SJCRH30 (cell line): Measurements from ENCODE around the gene NFKBIA. TPM values are rescaled to one million over a fixed set of nuclear protein-coding genes. Genes with fewer than 3 reads are reported as not detected.
A peak's percentile ranks its signal among the peaks of the same experiment; 100 is the strongest.
"Not testable (repeated sequence)": the region's sequence is repeated elsewhere in the genome, so short reads cannot be mapped to it uniquely, and the experiment has no call there.

Experiments
- DNase-seq, 2 experiments: peaks; one replicate each; pipeline ENCODE4 v3.0.0-alpha.2; 2015 to 2020
- H3K27ac ChIP-seq: fragments of 250-450 bp; sonication (Bioruptor Pico); 2 replicates; pipeline ENCODE4 v1.5.1; 2020; ENCODE audit warnings: mild to moderate bottlenecking, moderate library complexity
- H3K27me3 ChIP-seq: fragments of 250-450 bp; sonication (Bioruptor Pico); 2 replicates; pipeline ENCODE4 v1.5.1; 2020; ENCODE audit warnings: mild to moderate bottlenecking, moderate library complexity
- H3K36me3 ChIP-seq: fragments of 250-450 bp; sonication (Bioruptor Pico); 2 replicates; pipeline ENCODE4 v1.5.1; 2020; ENCODE audit warnings: mild to moderate bottlenecking, moderate library complexity
- H3K4me1 ChIP-seq: fragments of 250-450 bp; sonication (Bioruptor Pico); 2 replicates; pipeline ENCODE4 v1.5.1; 2020; ENCODE audit warnings: mild to moderate bottlenecking, moderate library complexity
- H3K4me3 ChIP-seq: fragments of 250-450 bp; sonication (Bioruptor Pico); 2 replicates; pipeline ENCODE4 v1.5.1; 2020; ENCODE audit warnings: mild to moderate bottlenecking, moderate library complexity
- H3K9me3 ChIP-seq: fragments of 250-450 bp; sonication (Bioruptor Pico); replicated peaks from 2 replicates; pipeline ENCODE4 v1.5.1; 2020; ENCODE audit warnings: mild to moderate bottlenecking, moderate library complexity
- total RNA-seq: library from RNA; depleted of rRNA; stranded (reverse); fragments of >200 nt; shearing (Covaris generic); gene quantifications from 2 replicates; pipeline ENCODE4 v1.2.3, GENCODE V29; 2014

Gene NFKBIA
- total RNA-seq, 1 experiment from 2014 or later = 25.7 TPM

DNA sequence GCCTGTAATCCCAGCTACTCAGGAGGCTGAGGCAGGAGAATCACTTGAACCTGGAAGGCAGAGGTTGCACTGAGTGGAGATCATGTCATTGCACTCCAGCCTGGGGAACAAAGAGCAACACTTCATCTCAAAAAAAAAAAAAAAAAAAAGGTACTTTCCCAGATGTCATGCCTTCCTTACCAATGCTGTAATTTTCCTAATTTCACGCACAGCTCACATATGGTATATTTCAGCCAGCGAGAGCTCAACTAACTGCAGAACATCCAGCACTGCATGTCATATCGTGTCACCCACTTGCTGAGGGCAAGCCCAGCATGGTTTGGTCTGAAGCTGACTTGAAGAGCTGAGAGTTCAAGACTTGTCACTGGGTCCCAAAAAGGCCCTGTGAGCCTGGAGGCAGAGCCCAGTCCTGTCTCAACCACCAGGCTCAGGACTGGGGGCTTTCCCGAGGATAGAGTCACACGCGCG, 29.0 kb downstream of the NFKBIA start:
- Histone ChIP-seq H3K36me3 (no peaks in the 10 kb centered on the region), H3K9me3 (0 out of 2 replicates have a peak, but pooled peaks cover 2% of the 10 kb centered on the region)
- no peak for DNase-seq

DNA sequence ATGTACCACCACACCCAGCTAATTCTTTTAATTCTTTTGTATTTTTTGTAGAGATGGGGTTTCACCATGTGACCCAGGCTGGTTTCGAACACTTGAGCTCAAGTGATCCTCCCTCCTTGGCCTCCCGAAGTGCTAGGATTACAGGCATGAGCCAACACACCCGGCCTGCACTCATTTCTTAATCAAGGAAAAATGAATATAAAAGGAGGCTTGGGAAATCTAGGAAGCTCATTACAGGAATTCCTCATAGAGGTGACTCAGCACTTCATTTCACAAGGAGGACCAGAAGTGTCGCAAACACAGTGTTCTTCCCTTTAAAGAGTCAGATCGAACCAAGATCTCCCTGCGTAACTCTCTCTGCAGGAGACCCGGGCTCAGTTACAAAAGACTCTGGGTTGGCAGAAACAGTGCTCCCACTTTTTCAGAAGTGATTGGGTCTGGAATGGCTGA, 30.3 kb downstream of the NFKBIA start:
- no peak for DNase-seq
- Histone ChIP-seq H3K27ac (no peak overlapping the region), H3K36me3 (no peaks in the 10 kb centered on the region), H3K4me1 (no peaks in the 10 kb centered on the region), H3K4me3 (no peak overlapping the region), H3K9me3 (0 out of 2 replicates have a peak, but pooled peaks cover 2% of the 10 kb centered on the region), H3K27me3 (no peaks in the 10 kb centered on the region)

More for the DNA sequence above, 29.0 kb downstream of the NFKBIA start:
- Histone ChIP-seq H3K4me3 (no peak overlapping the region), H3K27ac (no peak overlapping the region), H3K4me1 (no peaks in the 10 kb centered on the region), H3K27me3 (no peaks in the 10 kb centered on the region)

DNA sequence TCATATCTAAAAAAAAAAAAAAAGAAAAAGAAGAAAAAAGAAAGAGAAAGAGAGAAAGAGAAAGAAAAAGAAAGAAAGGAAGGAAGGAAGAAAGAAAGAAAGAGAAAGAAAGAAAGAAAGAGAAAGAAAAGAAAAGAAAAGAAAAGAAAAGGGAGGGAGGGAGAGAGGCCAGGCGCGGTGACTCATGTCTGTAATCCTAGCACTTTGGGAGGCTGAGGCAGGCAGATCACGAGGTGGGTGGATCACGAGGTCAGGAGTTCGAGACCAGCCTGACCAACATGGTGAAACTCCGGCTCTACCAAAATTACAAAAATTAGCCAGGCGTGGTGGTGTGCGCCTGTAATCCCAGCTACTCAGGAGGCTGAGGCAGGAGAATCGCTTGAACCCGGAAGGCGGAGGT, 31.3 kb downstream of the NFKBIA start:
- H3K4me1 ChIP-seq, H3K9me3 ChIP-seq, H3K27ac ChIP-seq: not testable (repeated sequence)

DNA sequence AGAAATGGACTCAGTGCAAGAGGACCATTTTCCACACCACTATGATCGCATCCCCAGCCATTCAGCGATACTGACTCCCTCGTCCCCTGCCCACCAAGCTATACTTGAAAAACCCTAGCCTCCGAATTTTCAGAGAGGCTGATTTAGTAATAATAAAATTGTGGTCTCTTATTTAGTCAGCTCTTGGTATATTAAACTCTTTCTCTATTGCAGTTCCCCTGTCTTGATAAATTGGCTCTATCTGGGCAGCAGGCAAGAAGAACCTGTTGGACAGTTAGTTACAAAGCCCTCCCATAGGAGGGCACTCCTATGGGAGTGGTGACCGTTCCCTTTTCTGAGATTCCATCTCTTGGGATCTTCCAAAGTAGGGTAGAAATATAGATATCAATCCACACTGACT, 33.6 kb downstream of the NFKBIA start:
- H3K4me3 ChIP-seq = no peak overlapping the region
- H3K27ac ChIP-seq = no peak overlapping the region
- H3K4me1 ChIP-seq = no peaks in the 10 kb centered on the region; the same call in 1 of the 2 replicates
- H3K36me3 ChIP-seq = no peaks in the 10 kb centered on the region
- 0 out of 2 replicates have a peak, but pooled peaks cover 2% of the 10 kb centered on the region for H3K9me3 ChIP-seq
- DNase-seq = no peak
- H3K27me3 ChIP-seq = no peaks in the 10 kb centered on the region

More for the DNA sequence above, 31.3 kb downstream of the NFKBIA start:
- DNase-seq, H3K36me3 ChIP-seq, H3K27me3 ChIP-seq, H3K4me3 ChIP-seq: not testable (repeated sequence)

DNA sequence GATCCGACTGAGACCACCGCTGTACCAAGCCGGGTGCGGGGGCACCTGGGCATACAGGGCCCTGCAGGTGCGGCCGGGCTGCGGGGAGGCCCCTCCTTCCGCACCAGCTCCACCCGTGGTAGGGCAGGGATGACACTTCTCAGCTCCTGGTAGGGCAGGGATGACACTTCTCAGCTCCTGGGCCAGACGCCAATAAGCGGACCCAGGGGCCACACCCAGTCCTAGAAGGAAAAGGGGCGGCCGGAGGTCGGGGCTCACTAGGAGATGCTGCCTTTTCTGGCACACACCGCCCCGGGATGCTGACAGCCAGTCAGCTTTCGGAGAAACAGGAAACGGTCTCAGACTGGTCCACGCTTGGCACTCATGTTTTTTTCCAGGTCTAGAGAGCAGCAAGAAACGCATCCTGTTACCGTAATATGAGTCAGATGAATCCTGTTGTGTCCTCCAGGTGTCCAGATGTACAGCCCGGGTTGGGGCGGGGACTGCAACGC, 34.8 kb downstream of the NFKBIA start:
- no peaks in the 10 kb centered on the region; the same call in 1 of the 2 replicates for H3K4me1 ChIP-seq

DNA sequence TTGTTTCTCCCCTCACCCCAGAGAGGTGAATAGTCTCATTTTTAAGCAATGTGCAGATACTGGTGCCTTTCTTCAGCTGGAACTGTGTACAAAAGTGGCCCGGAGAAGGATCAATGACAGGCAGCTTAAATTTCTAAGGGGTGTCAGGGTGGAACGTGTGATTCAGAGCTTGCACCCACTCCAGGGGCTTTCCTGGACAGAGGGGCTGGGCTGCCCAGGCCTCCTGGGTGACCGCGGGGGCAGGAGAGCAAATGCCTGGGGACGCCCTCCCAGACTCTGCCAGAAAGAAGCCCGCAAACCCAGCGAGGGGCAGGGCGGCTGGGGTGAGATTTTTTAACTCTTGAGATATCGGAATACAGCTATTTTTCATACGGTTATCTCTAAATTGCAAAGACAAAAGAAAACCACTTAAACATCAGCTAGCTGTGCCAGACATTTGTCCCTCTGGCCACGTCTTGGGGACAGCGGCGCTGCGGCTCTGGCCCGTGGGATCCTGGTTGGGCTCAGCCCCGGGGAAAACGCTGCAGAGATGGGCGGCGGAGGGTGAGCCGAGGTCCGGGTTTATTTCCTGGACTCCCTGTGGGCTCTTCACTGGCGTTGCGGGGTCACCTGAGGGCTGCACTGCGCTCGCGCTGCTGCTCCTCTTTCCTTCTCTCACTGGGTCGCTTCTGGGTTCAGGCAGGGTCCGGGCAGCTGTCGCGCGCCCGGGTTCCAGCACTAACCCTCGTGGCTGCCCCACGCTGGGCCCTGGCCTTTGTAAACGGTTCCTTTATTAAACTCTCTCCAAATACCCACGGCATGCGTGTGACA, 35.8 kb downstream of the NFKBIA start:
- H3K36me3 ChIP-seq = no peaks in the 10 kb centered on the region
- H3K9me3 ChIP-seq = 0 out of 2 replicates have a peak, but pooled peaks cover 2% of the 10 kb centered on the region
- H3K27ac ChIP-seq = no peak overlapping the region
- H3K4me3 ChIP-seq = peak overlapping the region; percentile 31
- no peak for DNase-seq
- H3K27me3 ChIP-seq = no peaks in the 10 kb centered on the region
- H3K4me1 ChIP-seq = no peaks in the 10 kb centered on the region; the same call in 1 of the 2 replicates

More for the DNA sequence above, 34.8 kb downstream of the NFKBIA start:
- Histone ChIP-seq H3K4me3 (no peak overlapping the region), H3K9me3 (0 out of 2 replicates have a peak, but pooled peaks cover 2% of the 10 kb centered on the region), H3K36me3 (no peaks in the 10 kb centered on the region), H3K27ac (no peak overlapping the region), H3K27me3 (no peaks in the 10 kb centered on the region)
- no peak for DNase-seq

DNA sequence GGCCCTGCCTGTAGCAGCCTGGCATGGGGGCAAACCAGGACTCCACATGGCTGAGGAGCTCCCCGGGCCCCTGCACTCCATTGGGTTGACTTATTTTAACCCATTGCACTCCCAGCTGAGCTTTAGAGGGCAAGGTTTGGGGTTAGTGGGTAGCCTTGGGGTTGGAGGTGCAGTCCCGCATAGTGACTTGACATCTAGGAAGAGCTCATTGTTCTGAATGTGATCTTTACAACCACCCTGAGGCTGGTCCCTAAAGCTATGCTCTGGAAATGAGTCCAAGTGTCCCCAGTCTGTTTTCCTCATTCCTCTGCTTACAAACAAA, 36.4 kb downstream of the NFKBIA start:
- no peak overlapping the region for H3K4me3 ChIP-seq
- no peaks in the 10 kb centered on the region; the same call in 1 of the 2 replicates for H3K4me1 ChIP-seq
- 0 out of 2 replicates have a peak, but pooled peaks cover 2% of the 10 kb centered on the region for H3K9me3 ChIP-seq
- DNase-seq = no peak
- H3K27ac ChIP-seq = no peak overlapping the region
- no peaks in the 10 kb centered on the region for H3K36me3 ChIP-seq
- H3K27me3 ChIP-seq = no peaks in the 10 kb centered on the region

DNA sequence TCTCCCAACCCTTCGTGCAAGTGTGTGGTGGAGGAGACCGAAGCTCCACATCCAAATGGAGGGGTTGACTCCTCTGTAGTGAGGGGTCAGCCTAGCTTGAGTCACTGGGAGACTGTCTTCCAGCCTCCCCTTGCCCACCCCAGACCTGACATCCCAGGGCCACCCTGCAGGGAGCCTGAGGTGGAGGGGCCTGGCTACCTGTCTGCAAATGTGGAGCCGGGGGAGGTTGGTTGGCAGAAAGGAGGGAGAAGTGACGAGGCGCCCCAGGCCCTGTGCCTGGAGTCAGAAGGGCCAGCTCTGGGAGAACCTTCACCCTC, 37.5 kb downstream of the NFKBIA start:
- H3K4me3 ChIP-seq = no peak overlapping the region
- no peaks in the 10 kb centered on the region for H3K36me3 ChIP-seq
- no peak for DNase-seq
- H3K4me1 ChIP-seq = no peaks in the 10 kb centered on the region; the same call in 1 of the 2 replicates
- no peak overlapping the region for H3K27ac ChIP-seq
- H3K27me3 ChIP-seq = no peaks in the 10 kb centered on the region
- 0 out of 2 replicates have a peak, but pooled peaks cover 2% of the 10 kb centered on the region for H3K9me3 ChIP-seq

DNA sequence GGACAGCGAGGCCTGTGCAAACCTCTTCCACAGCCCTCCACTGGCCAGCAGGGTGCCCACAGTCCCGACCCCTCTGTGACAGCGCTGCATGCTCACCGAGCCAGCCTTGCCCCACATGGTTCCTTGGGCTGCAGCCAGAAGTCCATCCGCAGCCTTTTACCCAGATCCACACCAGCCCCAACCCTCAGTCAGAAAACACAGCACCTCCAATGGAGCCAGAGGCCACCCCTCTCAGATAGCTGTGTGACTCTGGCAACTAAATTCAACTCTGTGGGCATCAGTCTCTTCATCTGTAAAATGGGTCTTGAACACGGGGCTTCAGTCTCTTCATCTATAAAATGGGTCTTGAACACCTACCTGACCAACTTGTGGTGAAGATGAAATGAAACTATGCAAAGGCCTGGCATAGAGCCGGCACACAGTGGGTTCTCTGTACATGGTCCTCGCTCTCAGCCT, 38.0 kb downstream of the NFKBIA start:
- Histone ChIP-seq H3K4me1 (no peaks in the 10 kb centered on the region; the same call in 1 of the 2 replicates), H3K36me3 (no peaks in the 10 kb centered on the region), H3K27me3 (no peaks in the 10 kb centered on the region), H3K9me3 (0 out of 2 replicates have a peak, but pooled peaks cover 2% of the 10 kb centered on the region), H3K27ac (no peak overlapping the region), H3K4me3 (no peak overlapping the region)
- DNase-seq = no peak

DNA sequence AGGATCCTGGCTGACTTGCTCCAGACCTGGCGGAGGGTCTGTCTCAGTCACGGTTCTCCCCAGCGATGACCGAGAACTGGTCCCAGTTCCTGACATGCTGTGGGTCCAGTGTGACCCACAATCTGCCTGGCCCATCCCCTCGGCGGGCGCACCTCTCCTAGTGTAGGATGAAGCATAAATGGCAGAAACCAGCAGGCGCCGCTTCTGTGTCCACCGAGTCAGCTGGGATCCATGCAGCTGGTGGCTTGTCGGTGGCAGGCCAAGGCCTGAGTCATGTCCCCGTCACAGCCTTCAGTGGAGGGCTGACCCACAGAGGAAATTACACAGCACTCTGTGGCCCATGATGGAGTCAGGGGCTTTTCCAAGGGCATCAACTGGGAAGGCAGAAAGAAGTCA, 38.5 kb downstream of the NFKBIA start:
- DNase-seq = no peak
- H3K36me3 ChIP-seq = no peaks in the 10 kb centered on the region
- no peak overlapping the region for H3K4me3 ChIP-seq
- H3K4me1 ChIP-seq = no peaks in the 10 kb centered on the region; the same call in 1 of the 2 replicates
- no peaks in the 10 kb centered on the region for H3K27me3 ChIP-seq
- H3K27ac ChIP-seq = no peak overlapping the region
- H3K9me3 ChIP-seq = no peaks in the 10 kb centered on the region

DNA sequence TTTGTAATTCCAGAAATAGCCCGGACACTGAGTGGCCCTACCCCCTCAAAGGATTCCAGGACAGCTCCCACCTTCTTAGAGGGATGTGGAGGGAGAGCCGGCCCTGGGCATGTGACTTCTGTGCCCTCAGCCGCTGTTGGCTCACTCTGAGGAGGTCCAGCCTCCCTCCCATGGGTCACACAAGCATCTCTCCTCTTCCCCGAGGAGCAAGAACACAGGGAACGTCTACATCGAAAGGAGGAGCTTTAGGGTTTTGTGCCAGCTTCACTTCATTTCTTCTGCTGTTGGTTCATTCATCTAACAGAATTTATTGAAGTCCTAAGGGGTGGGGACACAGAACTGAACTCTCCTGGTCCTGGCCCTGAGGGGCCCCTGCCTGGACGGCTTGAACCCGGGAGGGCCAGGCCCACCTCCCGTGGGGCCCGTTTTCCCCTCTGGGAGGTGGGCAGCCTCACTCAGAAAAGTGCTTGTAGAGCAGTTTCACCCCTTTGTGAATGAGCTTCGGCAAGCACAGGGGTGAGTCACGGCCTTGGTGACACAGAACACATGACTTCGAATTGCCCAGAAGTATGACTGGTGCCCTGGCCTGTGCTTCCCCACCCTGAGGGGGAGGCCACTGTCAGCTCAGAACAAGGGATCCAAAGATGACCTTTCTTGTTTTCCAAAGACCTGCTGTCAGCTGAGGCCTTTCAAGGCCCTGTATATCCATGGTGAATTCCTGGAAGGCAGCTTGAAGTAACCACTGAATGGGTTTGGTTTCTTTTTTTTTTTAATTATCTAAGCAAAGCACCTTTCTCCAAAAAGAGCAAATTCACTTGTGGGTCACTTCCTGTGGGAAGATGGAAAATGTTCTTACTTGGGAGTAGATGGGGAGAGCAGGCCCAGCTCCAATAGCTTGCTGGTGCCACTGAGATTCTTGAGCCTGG, 39.2 kb downstream of the NFKBIA start:
- H3K4me1 ChIP-seq = no peaks in the 10 kb centered on the region; the same call in 1 of the 2 replicates
- H3K4me3 ChIP-seq = no peak overlapping the region
- H3K36me3 ChIP-seq = no peaks in the 10 kb centered on the region
- no peaks in the 10 kb centered on the region for H3K9me3 ChIP-seq
- H3K27ac ChIP-seq = no peak overlapping the region
- no peak for DNase-seq
- no peaks in the 10 kb centered on the region for H3K27me3 ChIP-seq

DNA sequence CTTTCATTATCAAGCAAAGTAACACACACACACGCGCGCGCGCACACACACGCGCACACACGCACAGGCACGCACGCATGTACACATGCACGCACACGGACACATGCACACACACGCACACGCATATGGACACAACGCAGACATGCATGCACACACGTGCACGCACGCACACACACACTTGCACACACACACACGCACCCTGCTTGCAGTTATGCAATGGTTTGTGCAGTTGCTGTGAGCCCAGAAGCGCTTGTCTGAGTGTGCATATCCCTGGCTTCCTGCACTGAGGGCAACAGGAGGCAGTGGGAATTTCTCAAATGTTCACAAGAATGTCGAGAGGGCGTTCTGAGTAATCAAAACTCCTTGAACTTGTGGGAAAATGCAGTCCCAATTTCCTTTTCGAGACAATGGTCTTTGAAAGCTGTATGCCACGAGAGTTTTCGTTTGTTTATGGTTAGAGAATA, 41.6 kb downstream of the NFKBIA start:
- no peak overlapping the region for H3K27ac ChIP-seq
- no peaks in the 10 kb centered on the region for H3K9me3 ChIP-seq
- no peak overlapping the region for H3K4me3 ChIP-seq
- H3K4me1 ChIP-seq = no peaks in the 10 kb centered on the region; the same call in 1 of the 2 replicates
- no peak for DNase-seq
- H3K27me3 ChIP-seq = no peaks in the 10 kb centered on the region
- no peaks in the 10 kb centered on the region for H3K36me3 ChIP-seq

DNA sequence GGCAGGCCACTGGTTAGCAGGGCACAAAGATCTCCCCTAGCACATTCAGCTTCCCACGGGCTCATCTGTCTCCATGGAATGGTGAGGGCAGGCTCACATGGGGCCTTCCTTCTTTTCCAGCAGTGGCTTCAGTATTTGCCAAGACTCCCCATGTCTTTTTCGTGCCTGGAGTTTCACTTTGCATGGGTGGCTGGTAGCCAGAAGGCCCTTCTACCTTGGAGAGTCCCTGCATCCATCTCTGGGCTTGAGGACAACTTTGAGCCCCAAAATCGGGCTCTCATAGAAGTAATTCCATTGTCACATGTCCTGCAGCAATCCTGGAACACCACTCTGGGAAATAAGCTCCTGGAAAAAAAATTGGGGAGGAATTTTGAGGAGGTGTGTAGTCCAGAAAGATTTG, 42.1 kb downstream of the NFKBIA start:
- no peaks in the 10 kb centered on the region for H3K27me3 ChIP-seq
- no peak for DNase-seq
- H3K27ac ChIP-seq = no peak overlapping the region

DNA sequence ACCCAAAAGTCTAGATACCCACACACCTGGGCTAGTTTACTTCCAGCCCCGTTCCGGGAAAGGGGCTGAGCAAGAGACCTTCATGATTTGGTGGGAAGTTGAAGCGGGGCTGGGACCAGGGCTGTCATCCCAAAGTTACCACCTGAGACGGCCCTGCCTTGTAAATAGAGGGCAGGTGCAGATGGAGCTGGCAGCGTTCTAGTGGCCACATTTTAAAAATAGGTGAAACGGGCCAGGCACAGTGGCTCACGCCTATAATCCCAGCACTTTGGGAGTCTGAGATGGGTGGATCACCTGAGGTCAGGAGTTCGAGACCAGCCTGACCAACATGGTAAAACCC, 43.4 kb downstream of the NFKBIA start:
- Histone ChIP-seq H3K9me3 (no peaks in the 10 kb centered on the region), H3K27ac (no peak overlapping the region), H3K27me3 (no peaks in the 10 kb centered on the region), H3K4me1 (no peaks in the 10 kb centered on the region), H3K4me3 (no peak overlapping the region), H3K36me3 (no peaks in the 10 kb centered on the region)
- DNase-seq = no peak

More for the DNA sequence above, 42.1 kb downstream of the NFKBIA start:
- H3K4me1 ChIP-seq = no peaks in the 10 kb centered on the region; the same call in 1 of the 2 replicates
- H3K36me3 ChIP-seq = no peaks in the 10 kb centered on the region
- no peak overlapping the region for H3K4me3 ChIP-seq
- H3K9me3 ChIP-seq = no peaks in the 10 kb centered on the region
